Esophagus (tissue), 2 donors: ENCODE results near the gene AVPR1A. TPM values are rescaled to one million over a fixed set of nuclear protein-coding genes. Genes with fewer than 3 reads are reported as not detected.

Source experiments
- H3K27ac ChIP-seq, 2 donors: one replicate each; pipeline ENCODE4 v1.5.1; 2013; ENCODE audit warnings: low read depth in 2 of 2, mild to moderate bottlenecking in 2 of 2, inconsistent platforms in 1 of 2, low read length in 1 of 2, moderate library complexity in 1 of 2
- H3K27me3 ChIP-seq, 2 donors: one replicate each; pipeline ENCODE4 v1.6.1; 2013; ENCODE audit warnings: low read length in 2 of 2, control low read depth in 1 of 2, mild to moderate bottlenecking in 1 of 2; ENCODE audit not compliant: insufficient read depth in 2 of 2, control insufficient read depth in 1 of 2
- H3K36me3 ChIP-seq, 2 donors: one replicate each; pipeline ENCODE4 v1.6.1; 2013; ENCODE audit warnings: low read length in 1 of 2; ENCODE audit not compliant: control insufficient read depth in 2 of 2, insufficient read depth in 2 of 2
- H3K4me1 ChIP-seq, 2 donors: one replicate each; pipeline ENCODE4 v1.6.1; 2013; ENCODE audit warnings: low read length in 1 of 2; ENCODE audit not compliant: control insufficient read depth in 2 of 2, insufficient read depth in 2 of 2
- H3K4me3 ChIP-seq, 2 donors: one replicate each; pipeline ENCODE4 v1.5.1; 2013; ENCODE audit warnings: low read length in 2 of 2, mild to moderate bottlenecking in 2 of 2, low read depth in 1 of 2, moderate library complexity in 1 of 2
- H3K9me3 ChIP-seq, 2 donors: one replicate each; pipeline ENCODE4 v1.6.1; 2013; ENCODE audit warnings: mild to moderate bottlenecking in 2 of 2, low read depth in 1 of 2, low read length in 1 of 2, moderate library complexity in 1 of 2; ENCODE audit not compliant: control insufficient read depth in 2 of 2, insufficient read depth in 1 of 2
- WGBS, 2 donors: extraction: QIAGEN DNeasy Blood & Tissue Kit; methylation state at CpG; one replicate each; pipeline ENCODE4 v1.1.7; 2013; 5-methylcytosine and 5-hydroxymethylcytosine counted together
- polyA plus RNA-seq, 2 donors: library from polyadenylated mRNA; stranded (reverse); fragments of 200-250 nt; gene quantifications; one replicate each; pipeline ENCODE4 v1.2.3, GENCODE V29; 2013
- donor health status: healthy with polysubstance abuse.
- donor health status: Bipolar disorder and iron deficiency.

Gene AVPR1A
- polyA plus RNA-seq, 2 donors: 0.10 to 0.21 TPM

DNA sequence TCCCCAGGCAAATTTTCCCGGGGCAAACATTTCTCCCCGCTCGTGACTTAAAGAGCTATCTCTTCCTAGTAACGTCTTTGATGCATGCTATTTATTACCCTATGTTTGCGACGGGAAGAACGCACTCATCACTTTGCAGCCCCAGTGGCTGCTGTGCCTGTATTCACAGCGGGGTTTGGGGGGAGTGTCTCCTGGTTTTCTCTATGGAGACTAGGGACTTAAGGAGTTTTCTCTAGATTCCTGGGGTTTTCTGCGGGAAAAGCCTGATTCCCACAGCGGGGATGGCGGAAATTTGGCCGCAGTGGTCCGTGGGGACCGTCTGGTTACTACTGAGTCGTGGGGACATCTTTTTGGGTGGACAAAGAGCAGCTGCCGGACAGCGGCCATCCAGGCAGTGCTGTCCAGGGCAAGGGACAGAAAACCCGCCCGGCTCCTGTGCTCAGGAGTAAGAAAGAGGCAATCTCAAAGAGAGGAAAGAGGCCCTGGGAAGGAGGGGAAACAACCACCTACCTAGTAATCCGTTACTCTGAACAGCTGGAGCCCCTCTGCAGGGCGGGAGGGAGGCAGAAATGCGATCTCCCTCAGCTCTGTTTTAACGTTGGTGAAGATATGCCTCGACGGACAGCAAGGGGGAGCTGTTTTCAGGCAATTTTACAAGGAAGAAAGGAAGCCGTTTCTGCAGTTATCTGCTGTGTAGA is 771 bp upstream of the AVPR1A start:
- WGBS, 2 donors: 2 to 3% methylated on average over 26 of the region's 26 CpGs
- peak overlapping the region in 1 of 2 donors; percentile 2 for H3K4me3 ChIP-seq
- peaks cover 0 to 11% of the 10 kb centered on the region in 2 donors for H3K9me3 ChIP-seq
- peaks cover 4 to 14% of the 10 kb centered on the region in 2 donors for H3K27me3 ChIP-seq
- H3K36me3 ChIP-seq: no peaks in the 10 kb centered on the region
- H3K27ac ChIP-seq: no peak overlapping the region
- H3K4me1 ChIP-seq: peaks cover 0 to 11% of the 10 kb centered on the region in 2 donors

DNA sequence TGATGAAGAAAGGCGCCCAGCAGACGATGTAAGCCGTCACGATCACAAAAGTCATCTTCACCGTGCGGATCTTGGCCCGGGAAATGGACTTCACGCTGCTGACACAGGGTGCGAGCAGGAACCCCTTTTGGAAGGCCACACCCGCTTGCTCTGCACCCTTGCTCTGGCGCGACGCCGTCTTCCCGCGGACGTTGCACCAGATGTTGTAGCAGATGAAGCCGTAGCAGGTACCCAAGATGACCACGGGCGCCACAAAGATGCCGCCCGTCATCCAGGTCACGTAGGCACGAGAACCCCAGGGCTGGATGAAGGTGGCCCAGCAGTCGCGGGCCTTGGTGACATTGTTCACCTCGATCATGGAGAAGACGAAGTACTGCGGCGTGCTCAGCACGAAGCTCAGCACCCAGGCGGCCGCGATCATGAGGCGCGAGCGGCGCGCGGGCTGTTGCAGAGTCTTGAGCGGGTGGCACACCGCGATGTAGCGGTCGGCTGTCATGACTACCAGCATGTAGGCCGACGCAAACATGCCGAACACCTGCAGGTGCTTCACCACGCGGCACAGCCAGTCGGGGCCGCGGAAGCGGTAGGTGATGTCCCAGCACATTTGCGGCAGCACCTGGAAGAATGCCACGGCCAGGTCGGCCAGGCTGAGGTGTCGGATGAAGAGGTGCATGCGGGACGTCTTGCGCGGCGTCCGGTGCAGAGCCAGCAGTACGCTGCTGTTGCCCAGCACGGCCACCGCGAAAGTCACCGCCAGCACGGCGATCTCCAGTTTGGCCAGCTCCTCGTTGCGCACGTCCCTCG is 890 bp downstream of the AVPR1A start:
- Histone ChIP-seq H3K27ac (no peak overlapping the region), H3K4me1 (peaks cover 0 to 11% of the 10 kb centered on the region in 2 donors), H3K36me3 (no peaks in the 10 kb centered on the region), H3K9me3 (peaks cover 0 to 11% of the 10 kb centered on the region in 2 donors), H3K4me3 (peak overlapping the region; percentile 9 to 30), H3K27me3 (peaks cover 4 to 14% of the 10 kb centered on the region in 2 donors)
- WGBS, 2 donors: 10 to 12% methylated on average over 74 to 75 of the region's 75 CpGs

DNA sequence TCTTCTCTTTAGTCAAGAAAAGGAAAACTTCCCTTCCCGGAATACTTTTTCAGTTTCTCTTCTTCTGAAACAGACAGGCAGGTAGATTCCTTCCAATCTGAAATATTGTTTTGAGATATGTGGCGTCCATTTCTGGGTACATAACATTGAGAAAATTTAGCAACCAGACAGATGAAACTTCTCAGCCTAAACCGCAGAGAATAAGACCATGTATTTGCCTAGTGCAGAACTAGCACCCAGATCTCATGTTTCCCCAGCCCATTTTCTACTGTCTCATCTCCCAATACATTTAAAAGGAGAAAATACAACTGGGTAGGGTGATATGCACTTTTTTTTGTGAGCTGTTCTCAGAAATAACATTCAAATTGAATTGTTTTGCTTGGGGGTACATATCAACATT is 6.4 kb downstream of the AVPR1A start:
- H3K27me3 ChIP-seq: peaks cover 0 to 4% of the 10 kb centered on the region in 2 donors

DNA sequence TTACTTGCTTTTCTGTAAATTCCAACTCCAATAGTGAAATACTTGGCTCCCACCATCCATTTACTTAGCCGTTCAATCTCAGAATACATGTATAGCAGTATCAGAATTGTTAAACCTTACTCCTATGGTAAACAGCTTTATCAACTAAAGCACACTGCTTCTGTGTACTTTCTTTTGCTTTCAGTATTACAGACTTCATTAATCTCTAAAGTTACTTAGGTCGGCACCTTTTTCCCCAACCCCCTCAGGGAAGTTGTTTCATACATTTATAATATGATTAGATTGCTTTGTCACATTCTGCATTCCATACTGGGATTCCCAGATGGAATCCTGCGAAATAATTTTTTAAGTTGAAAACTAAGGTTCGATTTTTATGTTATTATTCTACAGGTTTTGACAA is 12.5 kb downstream of the AVPR1A start:
- Histone ChIP-seq H3K4me3 (no peak overlapping the region), H3K36me3 (no peaks in the 10 kb centered on the region), H3K27ac (no peak overlapping the region), H3K27me3 (no peaks in the 10 kb centered on the region), H3K9me3 (no peaks in the 10 kb centered on the region), H3K4me1 (no peaks in the 10 kb centered on the region)
- 39 to 45% methylated on average over 4 of the region's 4 CpGs for WGBS, 2 donors

More for the DNA sequence above, 6.4 kb downstream of the AVPR1A start:
- H3K36me3 ChIP-seq: no peaks in the 10 kb centered on the region
- whole genome bisulfite sequencing, 2 donors: 81 to 84% methylated on average over 3 of the region's 3 CpGs
- no peaks in the 10 kb centered on the region for H3K4me1 ChIP-seq
- no peak overlapping the region for H3K27ac ChIP-seq
- H3K4me3 ChIP-seq: no peak overlapping the region
- H3K9me3 ChIP-seq: no peaks in the 10 kb centered on the region

DNA sequence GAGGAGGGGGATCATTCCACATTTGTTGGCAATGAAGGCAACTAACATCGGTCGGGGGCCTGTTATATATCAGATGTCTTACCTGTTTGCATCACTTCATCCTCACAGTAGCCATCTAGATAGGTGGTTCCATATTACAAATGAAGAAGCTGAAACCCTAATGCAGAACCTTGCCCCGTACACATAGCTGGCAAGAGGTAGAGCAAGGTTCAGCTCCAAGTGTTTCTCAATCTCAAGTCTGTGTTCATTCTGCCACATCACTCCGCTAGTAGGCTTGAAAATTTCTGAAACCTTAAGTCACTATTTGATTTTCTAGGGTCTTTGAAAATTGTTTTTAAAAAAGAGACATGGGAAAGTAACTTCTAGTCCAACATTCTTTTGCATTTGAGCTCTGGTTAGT is 17.0 kb downstream of the AVPR1A start:
- H3K36me3 ChIP-seq: no peaks in the 10 kb centered on the region
- no peak overlapping the region for H3K4me3 ChIP-seq
- WGBS, 2 donors: 88 to 89% methylated on average over 4 of the region's 4 CpGs
- no peak overlapping the region for H3K27ac ChIP-seq
- no peaks in the 10 kb centered on the region for H3K9me3 ChIP-seq
- H3K27me3 ChIP-seq: no peaks in the 10 kb centered on the region
- H3K4me1 ChIP-seq: no peaks in the 10 kb centered on the region

DNA sequence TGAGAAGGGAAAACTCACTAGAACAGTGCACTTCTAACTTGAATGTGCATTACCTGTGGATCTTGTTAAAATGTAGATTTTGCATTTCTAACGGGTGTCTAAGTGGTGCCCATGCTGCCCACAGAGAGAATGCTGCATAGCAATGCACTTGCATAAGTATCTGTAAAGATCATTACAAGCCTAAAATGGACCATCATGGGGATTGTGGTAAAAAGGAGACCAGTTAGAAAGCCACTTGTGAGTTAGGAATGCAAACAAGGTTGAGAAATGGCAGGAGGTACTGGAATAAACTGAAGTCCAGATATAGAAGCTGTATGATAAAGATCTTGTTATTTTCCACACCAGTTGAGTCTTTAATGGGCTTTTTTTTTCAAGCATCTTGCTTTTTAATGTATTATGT is 18.8 kb downstream of the AVPR1A start:
- Histone ChIP-seq H3K36me3 (no peaks in the 10 kb centered on the region), H3K9me3 (no peaks in the 10 kb centered on the region), H3K27me3 (no peaks in the 10 kb centered on the region), H3K4me3 (no peak overlapping the region), H3K27ac (no peak overlapping the region), H3K4me1 (no peaks in the 10 kb centered on the region)
- 82 to 89% methylated on average over 1 of the region's 1 CpG for WGBS, 2 donors

DNA sequence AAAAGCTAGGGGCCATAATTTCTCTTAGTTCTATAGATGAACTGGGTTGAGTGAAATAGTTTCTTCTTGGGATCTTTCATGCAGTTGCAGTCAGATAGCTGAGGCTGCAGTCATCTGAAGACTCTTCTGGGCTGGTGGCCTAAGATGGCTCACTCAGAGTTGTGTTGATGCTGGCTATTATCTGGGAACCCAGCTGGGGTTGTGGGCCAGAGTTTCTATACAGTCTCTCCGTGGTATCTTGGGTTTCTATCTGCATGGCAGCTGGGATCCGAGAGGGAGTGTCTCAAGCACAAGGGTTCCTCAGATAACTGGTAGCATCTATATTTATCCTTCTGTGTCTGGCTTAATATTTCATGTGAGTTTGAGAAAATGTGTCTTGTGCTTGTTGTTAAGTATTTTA is 21.1 kb downstream of the AVPR1A start:
- no peaks in the 10 kb centered on the region for H3K9me3 ChIP-seq
- no peak overlapping the region for H3K4me3 ChIP-seq
- H3K4me1 ChIP-seq: no peaks in the 10 kb centered on the region
- no peaks in the 10 kb centered on the region for H3K36me3 ChIP-seq
- WGBS, 2 donors: 68 to 71% methylated on average over 2 of the region's 2 CpGs
- no peak overlapping the region for H3K27ac ChIP-seq
- H3K27me3 ChIP-seq: no peaks in the 10 kb centered on the region

DNA sequence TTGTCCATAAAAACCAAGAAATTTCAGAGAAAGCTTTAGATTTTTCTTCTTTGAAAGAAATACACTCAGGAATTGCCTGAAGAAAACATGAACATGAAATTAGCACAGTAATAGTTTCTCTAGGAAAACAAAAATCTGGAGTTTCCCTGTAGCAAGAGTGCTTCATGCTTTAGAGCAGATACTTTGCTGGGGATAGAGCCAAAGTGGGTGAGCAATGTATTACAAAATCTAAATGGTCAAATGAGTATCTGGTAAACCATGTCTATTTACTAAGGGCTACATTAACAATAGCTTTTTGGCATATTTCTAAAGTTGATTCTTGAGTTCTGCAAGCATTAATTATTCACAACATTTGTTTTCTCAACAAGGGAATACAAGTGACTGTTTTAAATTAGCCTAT is 26.2 kb downstream of the AVPR1A start:
- no peak overlapping the region for H3K4me3 ChIP-seq
- no peaks in the 10 kb centered on the region for H3K4me1 ChIP-seq
- no peaks in the 10 kb centered on the region for H3K36me3 ChIP-seq
- no peak overlapping the region for H3K27ac ChIP-seq
- H3K9me3 ChIP-seq: no peaks in the 10 kb centered on the region
- H3K27me3 ChIP-seq: no peaks in the 10 kb centered on the region

DNA sequence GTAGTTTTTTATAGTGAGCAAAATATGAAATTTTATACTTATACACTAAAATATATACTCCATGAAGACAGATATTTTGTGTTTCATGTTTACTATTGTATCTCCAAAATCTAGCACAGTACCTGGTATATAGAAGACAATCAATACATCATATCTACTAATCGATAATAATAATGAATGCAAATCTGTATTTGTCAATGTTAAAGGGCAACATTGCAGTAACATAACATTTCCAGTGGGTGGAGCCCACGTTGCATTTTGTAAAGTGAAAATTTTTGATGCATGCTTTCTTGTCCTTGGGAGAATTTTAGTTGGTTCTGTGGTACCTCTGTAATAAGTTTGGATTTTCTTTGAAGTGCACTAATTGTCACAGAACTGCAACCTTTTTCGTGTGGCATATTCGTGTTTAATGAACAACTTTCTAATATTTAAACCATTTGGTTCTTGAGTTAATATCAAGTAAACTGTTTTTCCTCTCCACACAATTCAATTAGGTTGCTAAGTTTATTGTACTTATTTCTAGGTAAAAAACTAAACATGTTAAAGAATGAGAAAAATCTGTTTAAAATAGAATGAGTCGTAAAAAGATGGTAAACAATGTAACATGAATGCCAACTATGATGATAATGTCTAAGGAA is 47.4 kb downstream of the AVPR1A start:
- Histone ChIP-seq H3K9me3 (no peaks in the 10 kb centered on the region), H3K4me3 (no peak overlapping the region), H3K27me3 (no peaks in the 10 kb centered on the region), H3K4me1 (no peaks in the 10 kb centered on the region), H3K27ac (no peak overlapping the region), H3K36me3 (no peaks in the 10 kb centered on the region)
- WGBS, 2 donors: 7% methylated on average over 5 of the region's 5 CpGs
